Neural progenitor cell (in vitro differentiated cells): Measurements from ENCODE around the gene TGFBR3.

Experiments
- EZH2 ChIP-seq: fragments of 200-600 bp; sonication (generic); IDR thresholded peaks from 2 replicates; pipeline ENCODE4 v1.6.1; 2017; ENCODE audit warnings: antibody characterized with exemption, mild to moderate bottlenecking, moderate library complexity
- EZH2phosphoT487 ChIP-seq: fragments of 200-600 bp; sonication (generic); IDR thresholded peaks from 2 replicates; pipeline ENCODE4 v1.6.1; 2017; ENCODE audit warnings: antibody characterized with exemption
- TF ChIP-seq, protein P1 (sequence below): fragments of 200-600 bp; sonication (generic); IDR thresholded peaks from 2 replicates; pipeline ENCODE4 v1.5.1; 2017; ENCODE audit warnings: antibody characterized with exemption, mild to moderate bottlenecking

DNA sequence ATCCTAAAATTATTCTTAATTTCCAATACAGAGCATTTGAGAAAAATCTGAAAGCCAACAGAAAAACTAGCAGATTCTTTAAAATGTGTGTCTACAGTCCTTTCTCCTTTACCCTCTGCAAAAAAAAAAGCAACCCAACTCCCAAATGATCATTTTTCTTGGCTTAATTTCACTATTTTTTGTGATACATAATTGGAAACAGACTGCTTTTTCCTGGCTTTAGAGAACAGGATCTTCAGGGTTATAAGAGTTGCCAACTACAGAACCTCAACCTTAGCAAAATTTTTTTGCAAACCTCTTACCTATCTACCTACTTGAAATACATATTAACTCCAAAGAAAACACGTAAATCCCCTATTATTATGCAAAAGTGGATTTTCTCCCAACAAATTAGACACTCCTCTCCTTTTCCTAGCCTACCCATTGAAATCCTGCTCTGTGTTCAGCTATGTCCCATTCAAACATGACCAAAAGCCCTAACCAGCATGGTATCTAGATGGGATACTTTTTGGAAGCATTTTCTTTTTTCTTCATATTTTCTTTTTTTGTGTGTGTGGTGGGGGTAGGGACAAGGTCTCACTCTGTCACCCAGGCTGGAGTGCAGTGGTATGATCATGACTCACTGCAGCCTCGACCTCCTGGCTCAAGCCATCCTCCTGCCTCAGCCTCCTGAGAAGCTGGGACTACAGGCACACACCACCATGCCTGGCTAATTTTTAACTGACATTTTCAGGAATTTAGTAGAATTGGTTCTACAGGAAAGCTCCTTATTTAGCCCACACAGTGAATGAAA is 9.0 kb downstream of the TGFBR3 start:
- TF ChIP-seq, protein P1, sequence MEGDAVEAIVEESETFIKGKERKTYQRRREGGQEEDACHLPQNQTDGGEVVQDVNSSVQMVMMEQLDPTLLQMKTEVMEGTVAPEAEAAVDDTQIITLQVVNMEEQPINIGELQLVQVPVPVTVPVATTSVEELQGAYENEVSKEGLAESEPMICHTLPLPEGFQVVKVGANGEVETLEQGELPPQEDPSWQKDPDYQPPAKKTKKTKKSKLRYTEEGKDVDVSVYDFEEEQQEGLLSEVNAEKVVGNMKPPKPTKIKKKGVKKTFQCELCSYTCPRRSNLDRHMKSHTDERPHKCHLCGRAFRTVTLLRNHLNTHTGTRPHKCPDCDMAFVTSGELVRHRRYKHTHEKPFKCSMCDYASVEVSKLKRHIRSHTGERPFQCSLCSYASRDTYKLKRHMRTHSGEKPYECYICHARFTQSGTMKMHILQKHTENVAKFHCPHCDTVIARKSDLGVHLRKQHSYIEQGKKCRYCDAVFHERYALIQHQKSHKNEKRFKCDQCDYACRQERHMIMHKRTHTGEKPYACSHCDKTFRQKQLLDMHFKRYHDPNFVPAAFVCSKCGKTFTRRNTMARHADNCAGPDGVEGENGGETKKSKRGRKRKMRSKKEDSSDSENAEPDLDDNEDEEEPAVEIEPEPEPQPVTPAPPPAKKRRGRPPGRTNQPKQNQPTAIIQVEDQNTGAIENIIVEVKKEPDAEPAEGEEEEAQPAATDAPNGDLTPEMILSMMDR, result no peak
- TF ChIP-seq EZH2phosphoT487 (no peak), EZH2 (no peak)
